GM18502 (cell line): Measurements from ENCODE around the gene CDKN2B-AS1.

Experiments used
- ATAC-seq: cut with Tn5 transposase; IDR thresholded peaks from one replicate; pipeline ENCODE4 v1.9.1; 2021; ENCODE audit warnings: mild to moderate bottlenecking; ENCODE audit not compliant: unreplicated experiment, poor library complexity

The CDKN2B-AS1 gene

DNA sequence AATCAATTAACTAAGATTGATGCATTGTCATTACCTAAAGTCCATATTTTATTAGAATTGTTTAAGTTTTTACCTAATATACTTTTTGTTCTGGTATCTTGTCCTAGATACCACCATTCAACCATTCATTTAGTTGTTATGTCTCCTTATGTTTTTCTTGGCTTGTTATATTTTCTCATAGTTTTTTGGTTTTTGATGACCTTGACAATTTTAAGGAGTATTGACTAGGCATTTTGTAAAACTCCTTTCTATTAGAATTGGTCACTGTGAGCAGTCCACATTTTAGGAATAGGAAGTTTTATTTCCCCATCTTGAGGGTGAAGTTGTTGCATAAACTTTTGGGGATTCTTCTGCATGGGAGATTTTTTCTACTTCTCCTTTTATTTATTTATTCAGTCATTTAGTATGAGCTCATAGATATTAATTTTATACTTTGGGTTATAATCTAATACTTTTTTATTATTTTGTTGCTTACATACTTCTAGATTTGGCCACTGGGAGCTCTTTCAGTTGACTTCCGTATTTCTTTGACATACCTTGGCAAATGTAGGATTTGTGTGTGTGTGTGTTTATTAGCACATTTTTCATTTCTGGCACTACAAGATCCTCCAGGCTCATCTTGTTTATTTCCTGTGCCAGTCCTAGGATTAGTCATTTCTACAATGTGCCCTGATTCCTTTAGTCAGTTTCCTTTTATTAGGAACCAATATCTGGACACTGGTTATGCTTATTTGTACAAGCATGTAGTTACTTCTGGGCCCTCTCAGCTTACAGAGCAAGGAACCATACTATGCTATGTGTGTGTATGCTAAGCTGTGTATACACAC lies 149.4 kb downstream of the CDKN2B-AS1 start:
- ATAC-seq: no peak

DNA sequence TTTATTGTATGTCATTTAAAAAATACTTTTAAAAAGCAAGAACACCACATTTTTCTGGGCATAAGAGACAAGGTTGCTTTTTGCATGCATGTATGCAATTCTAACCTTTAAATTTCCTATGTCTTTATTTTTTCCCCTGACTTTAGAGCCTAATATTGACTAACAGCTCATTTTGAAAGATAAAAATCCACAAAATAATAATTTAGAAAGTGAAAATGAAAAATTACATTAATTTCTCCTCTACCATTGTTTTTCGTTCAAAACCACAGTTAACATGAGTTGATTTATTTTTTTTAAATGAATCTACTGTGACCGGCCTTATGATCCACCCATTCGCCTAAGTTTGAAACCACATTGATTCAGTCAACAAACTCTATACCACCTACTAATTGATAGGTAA lies 152.0 kb downstream of the CDKN2B-AS1 start:
- ATAC-seq: no peak

DNA sequence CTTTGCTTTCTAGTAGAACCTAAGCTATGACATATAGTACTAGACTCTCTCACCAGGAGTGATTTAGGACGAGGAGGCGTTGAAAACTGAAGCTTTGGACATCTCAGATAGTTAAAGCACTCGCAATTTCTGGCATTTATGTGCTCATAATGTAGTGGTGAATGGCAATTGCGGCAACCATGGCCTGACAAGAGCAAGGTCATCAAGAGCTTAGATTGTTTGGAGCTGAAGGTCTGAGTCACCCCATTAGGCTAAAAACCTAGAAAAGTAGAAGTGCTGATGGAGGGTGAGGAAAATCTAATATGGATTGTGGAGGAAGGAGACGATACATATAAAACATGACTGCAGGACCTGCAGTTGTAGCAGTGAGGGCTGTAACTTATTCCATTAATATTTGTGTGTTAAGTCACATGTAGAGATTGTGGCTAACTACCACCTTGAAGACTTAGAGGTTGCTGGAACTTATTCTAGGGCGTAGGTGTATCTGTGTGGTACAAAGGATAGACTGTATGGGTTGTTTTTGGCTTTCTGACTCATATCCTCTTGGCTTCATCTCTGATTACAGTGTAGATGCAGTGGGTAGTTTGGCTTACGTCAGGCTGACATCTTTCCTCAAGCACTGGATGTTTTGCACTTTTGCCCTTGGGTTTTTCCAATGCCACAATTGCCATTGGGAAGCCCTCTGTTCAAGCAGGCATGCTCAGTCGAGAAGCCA lies 153.4 kb downstream of the CDKN2B-AS1 start:
- ATAC-seq: peak; percentile 52

DNA sequence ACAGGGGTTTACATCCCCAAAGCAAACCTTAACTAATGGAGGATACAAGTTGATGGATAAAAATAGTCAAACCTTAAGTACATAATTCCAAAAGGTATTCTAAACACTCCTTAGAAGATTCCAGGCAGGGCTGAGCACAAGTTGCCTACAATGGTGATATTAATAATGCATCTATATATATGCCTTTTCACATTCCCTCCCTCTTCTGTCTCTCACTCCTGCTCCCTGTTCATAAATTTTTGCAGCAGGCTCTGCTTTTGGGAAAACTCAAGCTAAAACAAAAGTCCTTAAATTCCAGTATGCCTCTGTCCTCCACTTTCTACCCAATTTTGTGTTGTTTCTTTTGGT lies 153.9 kb downstream of the CDKN2B-AS1 start:
- no peak for ATAC-seq

DNA sequence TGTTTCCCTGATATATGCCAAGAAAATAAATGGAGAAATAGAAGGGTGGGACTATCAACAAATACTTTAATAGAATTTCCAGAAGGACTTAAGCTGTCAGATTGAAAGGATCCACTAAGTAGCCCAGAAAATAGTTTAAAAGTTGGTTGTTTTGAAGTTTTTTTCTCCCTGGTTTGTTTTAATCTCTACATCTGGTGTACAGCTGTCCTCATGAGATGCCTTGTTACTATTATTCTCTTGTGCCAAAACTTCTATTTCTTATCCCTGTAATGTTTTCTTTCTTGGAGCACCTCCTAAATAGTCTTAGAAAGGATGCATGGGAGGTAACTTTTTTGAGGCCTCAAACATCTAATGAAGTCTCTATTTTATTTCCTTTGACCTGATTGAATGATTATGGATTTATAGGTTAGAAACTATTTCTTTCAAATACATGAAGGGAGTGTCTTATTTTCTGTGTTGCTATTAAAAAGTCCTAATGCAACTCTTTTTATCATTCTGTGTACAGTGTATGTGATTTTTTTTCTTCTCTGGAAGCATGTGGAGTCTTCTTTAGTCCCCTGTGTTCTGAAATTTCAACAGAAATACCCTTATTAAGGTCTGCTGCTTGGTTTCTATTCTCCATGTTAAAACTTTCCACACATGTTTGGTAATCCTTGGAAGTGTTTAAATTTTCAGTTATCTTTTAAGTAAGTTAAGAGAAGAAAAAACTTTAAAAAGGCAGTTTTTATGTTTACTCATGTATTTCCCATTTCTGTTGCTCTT lies 154.5 kb downstream of the CDKN2B-AS1 start:
- no peak for ATAC-seq

DNA sequence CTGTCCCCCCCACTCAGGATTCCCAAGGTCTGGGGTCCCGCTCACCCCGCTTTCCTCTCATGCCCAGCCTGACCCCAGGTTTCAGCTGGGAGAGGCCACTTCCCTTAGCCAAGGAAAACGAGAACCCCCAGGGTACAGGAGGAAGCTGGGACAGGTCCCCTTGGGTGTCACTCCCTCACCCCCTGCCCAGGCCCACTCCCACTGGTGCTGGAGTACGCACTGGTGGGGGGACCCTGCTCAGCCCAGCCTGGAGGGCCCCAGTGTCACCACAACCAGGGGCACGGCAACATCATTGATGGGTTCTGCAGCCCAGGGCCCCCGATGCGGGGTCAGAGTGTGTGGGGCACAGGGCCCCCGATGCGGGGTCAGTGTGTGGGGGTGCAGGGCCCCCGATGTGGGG lies 159.5 kb downstream of the CDKN2B-AS1 start:
- no peak for ATAC-seq

DNA sequence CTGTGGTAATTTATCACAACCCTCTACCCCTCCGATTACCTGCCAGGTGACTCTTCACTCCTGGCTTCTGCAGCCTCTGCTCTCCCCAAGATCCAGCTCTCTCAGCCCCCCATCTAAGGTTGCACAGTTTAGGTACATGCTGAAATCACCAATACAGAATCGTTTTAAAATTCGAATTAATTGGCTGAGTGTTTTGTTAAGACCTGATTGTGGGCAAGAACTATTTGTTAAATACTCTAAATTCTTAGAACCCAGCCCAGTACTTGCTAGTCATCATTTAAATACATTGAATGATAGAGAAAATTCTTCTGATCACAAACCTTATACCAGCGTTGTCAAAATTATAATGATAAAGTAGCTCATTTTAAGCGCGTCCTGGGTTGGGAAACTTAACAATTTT lies 162.0 kb downstream of the CDKN2B-AS1 start:
- no peak for ATAC-seq

DNA sequence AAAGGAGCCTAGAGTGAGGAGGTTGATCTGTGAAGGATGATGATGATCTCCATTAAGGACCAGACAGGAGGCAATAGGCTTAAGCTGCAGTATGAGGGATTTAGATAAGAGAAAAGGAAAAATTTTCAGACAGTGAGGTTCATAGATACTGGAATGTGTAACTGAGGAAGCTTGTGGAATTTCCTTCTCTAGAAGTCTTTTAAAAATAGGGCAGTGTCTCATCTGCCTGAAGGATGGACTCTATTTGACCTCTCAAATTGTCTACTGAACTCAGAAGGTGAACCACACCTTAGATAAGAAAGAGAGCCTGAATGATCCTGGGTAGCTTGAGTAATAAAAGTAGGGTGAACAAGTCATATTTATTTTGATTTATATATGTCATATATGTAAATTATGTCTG lies 162.7 kb downstream of the CDKN2B-AS1 start:
- no peak for ATAC-seq

DNA sequence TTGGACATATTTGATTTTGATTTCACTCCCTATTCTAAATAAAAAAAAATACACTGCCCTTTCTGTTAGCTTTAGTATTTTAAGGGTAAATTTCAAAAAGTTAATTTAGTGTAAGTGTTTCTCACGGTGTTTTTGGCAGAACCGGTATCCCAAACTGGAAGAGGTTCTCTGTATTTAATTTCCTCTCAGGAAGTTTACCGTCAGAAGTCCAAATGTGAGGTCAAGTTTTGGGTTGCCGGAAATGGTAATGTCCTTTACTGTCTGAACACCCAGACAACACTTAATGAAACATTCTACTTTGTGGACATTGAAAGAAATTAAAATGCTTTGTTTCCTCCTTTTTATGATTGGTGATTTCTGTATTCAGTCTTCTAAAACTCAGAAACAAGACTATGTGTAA lies 163.2 kb downstream of the CDKN2B-AS1 start:
- ATAC-seq: no peak

DNA sequence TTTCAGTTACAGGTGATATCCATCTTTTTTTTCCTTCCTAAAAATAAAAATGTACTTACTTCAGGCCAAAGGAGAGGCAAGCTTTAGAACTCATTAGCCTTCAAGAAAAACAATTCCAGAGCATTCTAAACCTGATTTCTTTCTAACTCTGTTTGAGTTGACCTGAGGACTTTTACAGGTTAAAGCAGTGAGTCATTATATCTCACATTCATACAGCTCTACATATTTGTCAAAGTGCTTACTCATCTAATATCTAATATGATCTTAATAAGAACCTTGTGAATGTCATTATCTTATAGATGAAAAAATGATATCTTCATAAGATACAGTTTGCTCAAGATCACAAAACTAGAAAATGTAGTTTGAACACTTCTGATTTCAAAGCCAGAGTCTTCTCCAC lies 163.7 kb downstream of the CDKN2B-AS1 start:
- no peak for ATAC-seq

DNA sequence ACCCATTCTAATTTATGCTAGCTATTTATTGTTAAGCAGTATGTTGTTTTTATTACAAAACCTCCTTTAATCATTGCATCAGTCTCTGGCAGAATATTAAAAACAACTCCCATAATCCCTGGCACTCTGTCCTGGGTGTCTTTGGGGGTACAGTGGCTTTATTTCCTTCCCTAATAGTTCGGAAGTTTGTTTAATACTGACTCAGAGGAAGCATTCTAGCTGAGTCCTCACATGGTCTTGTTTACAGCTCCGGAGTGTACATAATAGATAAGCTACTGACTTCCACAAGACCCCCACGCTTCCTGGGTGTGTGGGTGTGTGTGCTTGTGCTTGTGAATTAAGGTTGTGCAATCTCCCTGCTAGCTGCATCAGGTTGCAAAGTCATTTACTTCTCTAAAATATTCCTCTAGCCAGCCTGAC lies 164.3 kb downstream of the CDKN2B-AS1 start:
- no peak for ATAC-seq

DNA sequence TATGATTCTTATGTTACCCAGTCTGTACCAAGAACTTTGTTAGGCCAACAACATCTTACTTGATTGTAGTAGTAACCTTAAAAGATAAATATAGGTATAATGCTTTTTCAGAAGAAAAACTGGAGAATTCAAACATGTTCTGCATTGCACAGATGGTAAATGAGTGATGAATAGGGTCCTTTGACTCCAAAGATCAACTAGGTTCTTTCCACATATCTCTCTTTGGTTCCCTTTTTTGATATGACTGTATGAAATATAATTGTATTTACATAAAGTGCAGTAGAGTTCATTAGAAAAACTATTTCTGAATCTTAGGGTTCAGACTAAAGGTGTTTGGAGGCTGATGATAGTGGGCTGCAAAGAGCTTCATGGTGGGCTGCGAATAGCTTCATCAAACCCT lies 165.0 kb downstream of the CDKN2B-AS1 start:
- no peak for ATAC-seq

DNA sequence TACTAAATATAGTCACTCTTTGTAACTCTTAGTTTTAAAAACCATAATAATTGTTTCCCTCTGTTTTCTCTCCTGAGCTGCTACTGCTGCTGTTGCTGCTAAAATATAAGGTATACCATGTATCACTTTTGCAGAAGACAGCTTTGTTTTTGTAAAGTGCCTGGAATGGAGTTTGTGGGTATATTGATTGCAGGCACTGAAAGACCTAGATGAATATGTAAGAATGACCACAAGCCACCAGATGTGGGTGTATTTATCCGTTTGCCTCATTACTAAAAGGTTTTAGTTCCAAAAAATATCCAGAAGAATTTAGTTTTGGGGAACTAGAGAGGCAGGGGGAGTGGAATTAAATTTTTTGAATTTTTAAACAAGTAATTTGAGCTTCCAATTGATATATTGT lies 165.6 kb downstream of the CDKN2B-AS1 start:
- ATAC-seq: no peak

DNA sequence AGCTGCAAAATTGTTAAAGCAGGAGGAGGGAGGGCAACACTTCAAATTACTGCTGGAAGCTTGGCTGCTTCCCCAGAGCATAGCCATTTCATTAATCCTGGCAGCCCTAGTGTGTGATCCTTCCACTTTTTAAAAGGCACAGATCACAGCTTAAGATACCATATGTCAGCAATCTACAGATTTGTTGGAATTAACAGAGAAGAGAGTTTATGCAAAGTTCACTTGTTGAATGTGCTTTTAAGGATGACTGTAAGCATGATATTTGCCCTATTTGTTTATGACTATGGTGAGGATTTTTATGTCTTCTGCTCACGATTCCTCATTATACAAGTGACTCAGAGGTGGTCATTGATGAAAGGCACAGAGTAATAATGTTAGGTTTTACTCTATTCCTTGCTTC lies 170.6 kb downstream of the CDKN2B-AS1 start:
- ATAC-seq: no peak

DNA sequence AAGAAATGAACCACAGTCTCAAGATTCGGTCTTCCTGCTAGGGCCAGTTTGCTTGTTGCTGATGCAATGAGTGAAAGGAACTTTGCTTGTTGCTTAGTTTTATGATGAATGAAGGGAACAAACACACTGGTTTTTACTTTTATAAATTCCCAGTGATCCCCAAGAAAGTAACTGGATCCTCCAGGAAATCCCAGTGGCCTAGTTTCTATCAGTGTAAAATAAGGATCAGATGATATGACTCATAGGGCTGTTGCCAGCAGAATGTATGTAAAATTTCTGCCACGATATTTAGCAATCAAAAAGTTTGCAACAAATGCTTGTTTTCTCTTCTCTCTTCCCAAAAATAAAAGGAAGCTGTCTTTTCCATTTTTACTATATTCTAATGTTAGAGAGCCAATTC lies 174.7 kb downstream of the CDKN2B-AS1 start:
- no peak for ATAC-seq

DNA sequence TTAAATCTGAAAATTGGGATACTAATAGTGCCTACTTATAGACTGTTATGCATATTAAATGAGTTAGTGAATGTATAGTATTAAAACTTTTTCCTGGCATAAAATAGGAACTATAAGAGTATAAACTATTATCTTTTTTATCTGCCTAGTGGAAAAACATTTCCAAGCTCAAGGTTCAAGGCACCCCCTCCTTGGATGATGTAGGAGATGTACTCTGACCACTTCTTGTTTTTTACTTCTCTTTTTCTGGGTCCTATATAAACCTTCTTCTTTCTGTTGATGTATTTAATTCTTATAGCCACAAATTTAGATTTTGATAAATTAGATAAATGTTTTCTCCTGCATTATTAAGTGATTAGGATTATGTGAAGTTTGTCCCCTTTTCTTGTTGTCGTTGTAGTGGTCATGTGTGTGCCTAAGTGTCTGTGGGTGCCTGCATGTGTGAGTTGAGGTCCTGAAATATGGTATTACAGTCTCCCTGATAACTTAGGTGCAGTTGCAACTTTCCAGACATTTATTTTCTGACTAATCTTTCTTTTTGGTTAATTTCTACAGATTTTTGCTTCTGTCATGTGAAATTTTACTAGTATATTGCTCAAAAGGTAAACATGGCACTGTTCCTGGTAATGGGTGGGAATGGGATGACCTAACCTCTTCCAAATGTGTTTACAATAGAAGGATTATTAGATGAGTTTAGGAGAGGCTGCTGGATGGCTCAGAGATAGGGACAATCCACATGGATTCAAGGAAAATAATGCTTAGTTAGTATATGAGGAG lies 175.3 kb downstream of the CDKN2B-AS1 start:
- no peak for ATAC-seq
